Suppressor macrophage treated with lipopolysaccharide for 4 hours (primary cell): ENCODE results near the gene KLHL15.
"Not testable (repeated sequence)": the region's sequence is repeated elsewhere in the genome, so short reads cannot be mapped to it uniquely, and the experiment has no call there.

Source experiments
- DNase-seq: peaks from one replicate; pipeline ENCODE4 v3.0.0-alpha.2; 2020

KLHL15 gene, protein sequence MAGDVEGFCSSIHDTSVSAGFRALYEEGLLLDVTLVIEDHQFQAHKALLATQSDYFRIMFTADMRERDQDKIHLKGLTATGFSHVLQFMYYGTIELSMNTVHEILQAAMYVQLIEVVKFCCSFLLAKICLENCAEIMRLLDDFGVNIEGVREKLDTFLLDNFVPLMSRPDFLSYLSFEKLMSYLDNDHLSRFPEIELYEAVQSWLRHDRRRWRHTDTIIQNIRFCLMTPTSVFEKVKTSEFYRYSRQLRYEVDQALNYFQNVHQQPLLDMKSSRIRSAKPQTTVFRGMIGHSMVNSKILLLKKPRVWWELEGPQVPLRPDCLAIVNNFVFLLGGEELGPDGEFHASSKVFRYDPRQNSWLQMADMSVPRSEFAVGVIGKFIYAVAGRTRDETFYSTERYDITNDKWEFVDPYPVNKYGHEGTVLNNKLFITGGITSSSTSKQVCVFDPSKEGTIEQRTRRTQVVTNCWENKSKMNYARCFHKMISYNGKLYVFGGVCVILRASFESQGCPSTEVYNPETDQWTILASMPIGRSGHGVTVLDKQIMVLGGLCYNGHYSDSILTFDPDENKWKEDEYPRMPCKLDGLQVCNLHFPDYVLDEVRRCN

GRCh38 chrX:24027086-24027485 is at the start of gene KLHL15:
KLHL15 (minus strand) TSS chrX:24027186; CDS start chrX:24006693, 20,493 bp downstream.
- no peak for DNase-seq

GRCh38 chrX:24069877-24070276 is 42.9 kb upstream of the KLHL15 start:
- no peak for DNase-seq

DNA sequence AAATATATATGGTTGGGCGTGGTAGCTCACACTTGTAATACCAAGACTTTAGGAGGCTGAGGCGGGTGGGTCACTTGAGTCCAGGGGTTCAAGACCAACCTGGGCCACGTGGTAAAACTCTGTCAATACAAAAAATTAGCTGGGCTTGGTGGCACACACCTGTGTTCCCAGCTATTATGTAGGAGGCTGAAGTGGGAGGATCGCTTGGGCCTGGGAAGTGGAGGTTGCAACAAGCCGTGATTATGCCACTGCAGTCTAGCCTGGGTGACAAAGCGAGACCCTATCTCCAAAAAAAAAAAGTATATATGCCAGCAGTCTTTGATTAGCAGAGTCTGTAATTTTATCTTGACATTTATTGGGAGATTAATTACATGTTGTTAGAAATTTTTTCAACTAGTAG is 36.5 kb upstream of the KLHL15 start:
- DNase-seq, result no peak

- no peak for DNase-seq
These were observed 28.0 kb upstream of the KLHL15 start for GRCh38 chrX:24055043-24055356.

DNA sequence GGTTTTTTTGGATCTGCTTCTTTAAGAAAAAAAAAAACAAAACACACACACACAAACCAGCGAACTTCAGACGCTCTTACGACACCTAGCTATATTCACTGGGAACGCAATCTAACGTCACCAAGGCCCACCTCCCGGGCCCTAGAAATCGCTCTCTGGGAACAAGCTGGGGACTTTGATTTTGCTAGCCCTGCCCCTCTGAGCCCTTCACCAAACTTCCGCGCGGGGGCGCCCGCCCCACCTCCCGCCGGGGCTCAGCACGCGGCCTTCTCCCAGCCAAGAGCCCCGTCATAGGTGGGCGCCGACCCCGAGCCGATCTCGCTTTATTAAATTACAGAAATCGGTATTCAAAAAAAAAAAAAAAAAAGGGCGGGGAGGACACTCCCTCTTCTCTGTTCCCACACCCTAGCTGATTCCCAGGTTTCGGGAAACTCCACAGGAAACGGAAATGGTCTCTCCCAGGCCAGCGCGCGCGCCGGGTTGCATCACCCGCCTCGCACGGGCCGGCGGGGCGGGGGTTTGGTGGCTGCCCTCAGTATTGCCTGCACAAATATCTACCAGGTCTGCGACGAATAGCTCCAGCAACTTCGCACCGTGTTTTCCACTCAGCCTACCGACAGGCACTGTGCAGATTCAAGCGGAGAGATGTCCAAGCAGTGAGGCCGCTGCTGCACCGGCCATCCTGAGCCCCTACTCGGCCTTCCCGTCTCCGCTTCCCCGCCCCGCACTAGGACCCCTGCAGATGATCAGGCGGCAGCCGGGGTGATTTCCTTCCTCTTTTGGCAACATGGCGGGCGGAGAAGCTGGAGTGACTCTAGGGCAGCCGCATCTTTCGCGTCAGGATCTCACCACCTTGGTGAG is 27.4 kb upstream of the KLHL15 start, which contains the start of gene EIF2S3:
Gene EIF2S3, plus strand, starts transcription at position 775 of the 861 bp plus-strand sequence. Its CDS starts 13 bp downstream, at position 788.
- peak; percentile 91 for DNase-seq

DNA sequence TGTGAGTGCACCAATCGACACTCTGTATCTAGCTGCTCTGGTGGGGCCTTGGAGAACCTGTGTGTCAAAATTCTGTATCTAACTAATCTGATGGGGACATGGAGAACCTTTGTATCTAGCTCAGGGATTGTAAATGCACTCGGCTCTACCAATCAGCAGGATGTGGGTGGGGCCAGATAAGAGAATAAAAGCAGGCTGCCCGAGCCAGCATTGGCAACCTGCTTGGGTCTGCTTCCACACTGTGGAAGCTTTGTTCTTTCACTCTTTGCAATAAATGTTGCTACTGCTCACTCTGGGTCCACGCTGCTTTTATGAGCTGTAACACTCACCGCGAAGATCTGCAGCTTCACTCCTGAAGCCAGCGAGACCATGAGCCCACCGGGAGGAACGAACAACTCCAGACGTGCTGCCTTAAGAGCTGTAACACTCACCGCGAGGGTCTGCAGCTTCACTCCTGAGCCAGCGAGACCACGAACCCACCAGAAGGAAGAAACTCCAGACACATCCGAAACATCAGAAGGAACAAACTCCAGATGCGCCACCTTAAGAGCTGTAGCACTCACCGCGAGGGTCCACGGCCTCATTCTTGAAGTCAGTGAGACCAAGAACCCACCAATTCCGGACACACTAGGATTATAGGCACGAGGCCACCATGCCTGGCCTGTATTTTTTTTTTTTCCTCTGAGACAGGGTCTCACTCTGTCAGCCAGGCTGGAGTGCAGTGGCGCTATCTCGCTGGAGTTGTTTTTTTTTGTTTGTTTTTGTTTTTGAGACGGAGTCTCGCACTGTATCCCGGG is 23.7 kb upstream of the KLHL15 start:
- DNase-seq, result not testable (repeated sequence)

- DNase-seq, result not testable (repeated sequence)
These were observed 22.7 kb upstream of the KLHL15 start for GRCh38 chrX:24049643-24050042.

- not testable (repeated sequence) for DNase-seq
These were observed 19.1 kb upstream of the KLHL15 start for GRCh38 chrX:24046060-24046459.

- DNase-seq, result no peak
These were observed 10.7 kb upstream of the KLHL15 start for GRCh38 chrX:24037729-24038128.

- no peak for DNase-seq
These were observed 7.5 kb upstream of the KLHL15 start for GRCh38 chrX:24034485-24034884.

DNA sequence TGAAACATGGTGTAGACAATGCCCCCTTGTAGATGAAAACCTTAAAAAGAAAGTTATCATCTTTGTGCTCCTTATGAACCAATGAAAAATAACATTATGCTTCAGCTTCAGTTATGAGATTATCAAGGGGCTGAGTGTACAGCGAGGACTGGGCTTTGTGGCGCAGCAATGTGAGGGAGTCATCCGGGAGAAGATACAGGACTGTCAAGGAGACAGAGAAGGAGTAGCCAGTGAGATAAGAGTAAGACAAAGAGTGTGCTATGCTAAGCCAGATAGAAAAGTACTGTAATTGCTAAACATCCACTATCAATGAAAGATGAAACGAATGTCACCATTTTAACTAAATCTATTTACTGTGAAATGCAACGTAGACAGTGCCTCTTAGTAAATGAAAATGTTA is 3.6 kb upstream of the KLHL15 start:
- DNase-seq, result no peak

DNA sequence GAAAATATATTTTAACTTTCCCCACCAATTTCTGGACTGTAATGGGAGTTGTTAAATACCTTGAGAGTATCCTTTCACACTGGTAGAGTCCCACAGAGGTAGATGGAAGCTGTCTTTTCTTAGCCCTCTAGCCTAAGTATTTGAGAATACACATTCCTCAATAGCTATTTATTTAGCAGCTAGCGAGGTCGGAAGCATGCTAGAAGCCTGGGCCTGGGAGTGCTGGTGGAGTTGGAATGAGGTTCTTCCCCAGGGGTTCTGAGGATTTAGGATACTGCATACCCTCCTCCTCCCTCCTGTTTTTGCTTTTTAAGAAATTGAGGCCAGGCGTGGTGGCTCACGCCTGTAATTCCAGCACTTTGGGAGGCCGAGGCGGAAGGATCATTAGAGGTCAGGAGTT is 999 bp upstream of the KLHL15 start:
- DNase-seq, result no peak

- DNase-seq, result peak; percentile 13
These were observed 554 bp downstream of the KLHL15 start for GRCh38 chrX:24026432-24026831.

DNA sequence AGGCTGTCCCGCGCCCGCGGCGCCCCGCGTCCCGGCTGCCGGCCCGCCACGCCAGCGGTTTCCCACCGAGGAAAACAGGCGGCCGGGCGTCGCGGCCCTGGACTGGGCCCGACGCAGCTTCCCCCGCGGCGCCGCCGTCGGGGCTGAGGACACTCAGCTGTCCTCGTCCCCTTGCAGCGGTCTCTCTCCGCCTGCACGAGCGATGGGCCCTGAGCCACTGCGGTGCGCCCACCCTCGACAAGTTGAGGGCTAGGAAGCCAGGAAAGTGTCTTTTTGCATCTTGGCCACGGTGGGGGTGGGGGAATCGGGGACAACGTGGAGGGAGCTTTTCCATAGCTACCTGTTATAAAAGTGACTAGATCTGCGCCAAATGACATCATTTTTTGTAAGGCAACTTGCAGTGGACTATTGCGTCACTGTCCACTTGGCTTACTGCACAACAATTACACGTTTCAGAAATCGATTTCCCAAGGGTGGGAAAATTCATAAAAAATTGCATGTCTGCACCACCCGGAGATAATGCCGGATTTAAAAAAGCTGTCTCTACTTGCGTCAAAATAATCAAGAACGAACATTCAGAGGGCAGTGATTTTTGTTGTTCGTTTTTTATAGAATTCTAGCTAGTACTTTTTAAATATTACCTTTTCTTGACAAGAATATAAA is 1.1 kb downstream of the KLHL15 start:
- DNase-seq, result peak; percentile 46

DNA sequence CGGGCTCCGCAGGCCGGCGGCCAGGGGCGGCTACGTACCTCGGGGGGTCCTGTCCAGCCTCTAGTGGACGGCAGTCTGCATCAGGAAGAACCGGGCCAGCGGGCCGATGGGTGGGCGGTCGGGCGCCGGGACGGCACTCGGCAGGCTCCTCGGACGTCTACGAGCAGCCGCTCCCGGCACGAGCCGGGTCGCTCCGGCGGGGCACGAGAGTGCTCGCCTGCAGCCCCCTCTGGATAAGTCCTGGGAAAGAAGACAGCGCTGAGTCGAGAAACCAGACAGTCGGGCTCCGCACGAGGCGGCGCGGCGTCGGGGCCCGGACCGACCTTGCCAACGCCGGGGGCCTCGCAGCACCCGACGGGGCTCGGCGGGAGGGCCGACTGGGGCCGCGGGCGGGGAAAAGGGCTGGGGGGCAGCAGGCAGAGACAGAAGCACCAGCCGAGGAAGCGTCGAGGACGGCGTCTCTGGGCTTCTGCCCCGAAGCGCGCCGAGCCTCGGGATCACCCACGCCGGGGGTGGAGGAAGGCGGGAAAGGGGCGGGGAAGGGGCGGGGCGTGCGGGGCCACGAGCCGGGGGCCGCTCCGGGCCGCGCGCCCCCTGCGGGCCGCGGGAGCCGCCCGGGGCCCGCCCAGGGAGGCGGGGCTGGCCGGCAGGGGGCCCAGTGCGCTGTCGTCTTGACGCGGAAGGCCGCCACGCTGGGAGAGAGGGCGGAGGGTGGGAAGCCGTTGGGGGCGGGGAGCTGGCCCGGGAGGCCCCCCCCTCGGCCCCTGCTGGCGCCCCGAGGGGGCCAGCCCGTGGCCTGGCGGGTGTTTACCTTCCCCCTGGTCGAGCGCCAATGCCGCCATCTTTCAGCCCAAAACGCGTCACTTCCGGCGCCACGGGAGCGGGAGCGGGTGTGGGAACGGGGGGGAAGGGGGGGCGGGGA is 1.9 kb downstream of the KLHL15 start:
- peak; percentile 85 for DNase-seq

DNA sequence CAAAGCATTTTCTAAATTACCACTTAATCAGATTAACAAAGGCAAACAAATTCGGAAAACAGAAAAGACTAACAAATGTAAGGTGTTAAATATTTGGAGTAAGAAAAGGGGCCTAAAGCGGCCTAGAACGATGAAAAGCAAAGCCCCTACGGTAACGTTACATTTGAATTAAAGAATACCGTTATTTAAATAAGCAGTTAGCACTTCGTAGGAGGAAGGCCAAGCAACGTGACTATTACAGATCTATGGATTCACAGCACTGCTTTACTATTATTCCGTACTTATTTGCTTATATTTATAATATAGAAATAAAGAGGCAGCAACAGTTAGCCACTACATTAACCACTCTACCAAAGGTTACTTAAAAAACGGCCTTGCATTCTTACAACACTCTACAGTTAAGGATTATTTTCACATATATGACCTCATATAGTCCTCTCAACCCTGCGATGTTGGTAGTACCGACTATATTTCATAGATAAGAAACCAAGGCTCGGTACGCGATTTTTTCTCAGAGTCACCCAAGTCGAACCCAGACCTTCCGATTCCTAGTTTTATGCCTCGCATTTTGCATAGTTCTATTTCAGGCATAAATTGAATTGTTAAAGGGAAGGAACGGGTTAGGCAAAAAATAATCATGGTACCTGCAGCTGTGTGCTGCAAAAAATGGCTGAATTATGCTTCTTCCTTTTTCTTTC is 2.9 kb downstream of the KLHL15 start:
- peak; percentile 18 for DNase-seq

- DNase-seq, result no peak
These were observed 3.4 kb downstream of the KLHL15 start for GRCh38 chrX:24023544-24023943.

DNA sequence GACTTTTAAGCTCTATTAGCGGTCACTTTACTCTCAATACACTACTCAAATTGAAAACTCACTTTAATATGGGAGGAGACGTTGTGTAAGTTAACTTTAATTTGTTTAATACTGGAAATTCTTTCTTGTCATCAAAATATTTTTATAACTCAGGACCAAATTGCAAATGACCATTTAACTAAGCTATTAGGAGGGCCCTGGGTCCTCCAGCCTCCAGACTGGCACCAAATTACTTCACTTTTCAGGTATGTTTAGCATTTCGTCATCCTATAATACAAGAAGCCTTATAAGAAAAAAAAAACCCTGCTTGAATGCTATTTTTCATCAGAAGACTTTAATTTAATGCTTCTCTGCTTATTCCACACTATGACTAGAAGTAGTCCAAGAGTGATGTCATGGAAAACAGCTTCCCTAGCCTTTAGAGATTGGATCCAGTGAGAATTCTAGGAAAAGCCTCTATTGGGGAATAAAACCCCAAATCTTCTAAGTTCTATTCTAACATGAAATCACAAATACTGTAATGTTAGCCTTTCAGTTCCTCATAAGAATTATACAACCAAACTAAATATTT is 6.6 kb downstream of the KLHL15 start:
- no peak for DNase-seq

GRCh38 chrX:24019448-24019847 is 7.5 kb downstream of the KLHL15 start:
- DNase-seq, result no peak

GRCh38 chrX:24018809-24019208 is 8.2 kb downstream of the KLHL15 start:
- DNase-seq, result peak; percentile 35
